Fibroblast of skin of left biceps (primary cell): ENCODE measurements around the gene PLAGL2.

ENCODE experiments used
- DNase-seq, 2 experiments: peaks; one replicate each; pipeline ENCODE4 v3.0.0-alpha.2; 2013; ENCODE audit warnings: low read depth in 2 of 2

The PLAGL2 gene

DNA sequence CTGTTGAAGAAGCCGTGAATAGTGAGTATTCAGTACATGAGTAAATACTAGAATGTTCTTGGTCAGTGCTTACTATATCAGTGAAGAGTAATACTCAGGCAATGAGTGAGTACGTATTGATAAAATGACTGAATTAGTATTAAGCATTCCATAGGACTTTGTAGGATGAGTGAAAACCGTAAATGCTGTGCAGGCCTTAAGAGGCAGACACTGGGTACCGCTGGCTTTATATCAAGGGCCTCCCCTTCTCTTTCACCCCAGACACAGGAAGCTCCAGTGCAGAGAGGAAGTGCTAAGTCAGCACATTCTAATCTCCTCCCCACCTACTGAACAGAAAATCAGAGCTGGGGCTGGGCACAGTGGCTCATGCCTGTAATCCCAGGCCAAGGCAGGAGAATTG, 24.3 kb upstream of the PLAGL2 start:
- DNase-seq: no peak

DNA sequence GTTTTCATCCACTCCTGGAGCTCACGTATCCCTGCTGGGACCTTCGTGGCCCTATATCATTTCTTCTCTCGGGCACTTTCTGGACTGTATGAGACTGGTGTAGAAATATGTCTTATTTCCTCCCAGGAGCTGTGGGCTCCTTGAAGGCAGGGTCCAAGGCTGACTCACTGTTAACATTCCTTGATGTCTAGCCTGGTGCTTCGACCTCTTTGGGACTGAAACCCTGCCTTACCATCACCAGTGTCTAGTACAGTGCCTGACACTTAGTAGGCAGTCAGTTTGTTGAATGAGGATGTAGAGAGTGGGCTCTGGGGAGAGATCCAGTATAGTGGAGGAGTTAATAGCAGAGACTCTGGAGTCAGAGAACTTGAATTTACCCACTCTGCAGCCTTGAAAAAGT, 23.7 kb upstream of the PLAGL2 start:
- DNase-seq: no peak

DNA sequence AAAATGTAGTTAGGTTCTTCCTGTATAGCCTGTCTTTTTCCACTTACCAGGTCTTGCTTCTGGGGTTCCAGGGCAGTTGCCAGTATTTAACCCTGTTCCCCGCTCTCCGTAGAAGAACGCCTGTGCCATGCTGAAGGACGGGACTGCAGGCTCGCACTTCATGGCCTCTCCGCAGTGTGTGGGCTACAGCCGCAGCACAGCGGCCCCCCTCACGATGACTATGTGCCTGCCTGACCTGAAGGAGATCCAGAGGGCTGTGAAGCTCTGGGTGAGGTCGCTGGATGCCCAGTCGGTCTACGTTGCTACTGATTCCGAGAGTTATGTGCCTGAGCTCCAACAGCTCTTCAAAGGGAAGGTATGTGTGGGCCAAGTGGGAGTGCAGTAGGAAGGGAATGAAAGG, 23.2 kb upstream of the PLAGL2 start:
- DNase-seq: no peak

DNA sequence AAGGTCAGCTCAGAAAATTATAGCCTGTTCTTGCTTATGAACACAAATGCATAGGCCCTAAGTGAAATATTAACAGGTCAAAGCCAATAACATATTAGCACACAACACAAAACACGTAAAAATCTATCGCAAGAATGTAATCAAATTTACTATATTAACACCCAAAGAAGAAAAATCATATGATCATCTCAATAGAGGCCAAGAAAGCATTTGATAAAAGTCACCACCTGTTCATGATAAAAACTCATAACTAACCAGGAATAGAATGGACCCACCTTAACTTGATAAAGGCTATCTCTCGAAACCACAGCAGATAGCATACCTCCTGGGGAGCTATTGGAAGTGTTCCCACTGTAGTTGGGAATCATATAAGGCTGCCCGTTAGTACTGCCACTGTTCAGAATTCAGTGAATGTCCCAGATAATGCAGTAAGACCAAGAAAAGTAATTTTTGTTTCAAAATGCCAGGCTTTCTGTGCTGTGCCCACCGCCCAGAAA, 21.8 kb upstream of the PLAGL2 start:
- no peak for DNase-seq

DNA sequence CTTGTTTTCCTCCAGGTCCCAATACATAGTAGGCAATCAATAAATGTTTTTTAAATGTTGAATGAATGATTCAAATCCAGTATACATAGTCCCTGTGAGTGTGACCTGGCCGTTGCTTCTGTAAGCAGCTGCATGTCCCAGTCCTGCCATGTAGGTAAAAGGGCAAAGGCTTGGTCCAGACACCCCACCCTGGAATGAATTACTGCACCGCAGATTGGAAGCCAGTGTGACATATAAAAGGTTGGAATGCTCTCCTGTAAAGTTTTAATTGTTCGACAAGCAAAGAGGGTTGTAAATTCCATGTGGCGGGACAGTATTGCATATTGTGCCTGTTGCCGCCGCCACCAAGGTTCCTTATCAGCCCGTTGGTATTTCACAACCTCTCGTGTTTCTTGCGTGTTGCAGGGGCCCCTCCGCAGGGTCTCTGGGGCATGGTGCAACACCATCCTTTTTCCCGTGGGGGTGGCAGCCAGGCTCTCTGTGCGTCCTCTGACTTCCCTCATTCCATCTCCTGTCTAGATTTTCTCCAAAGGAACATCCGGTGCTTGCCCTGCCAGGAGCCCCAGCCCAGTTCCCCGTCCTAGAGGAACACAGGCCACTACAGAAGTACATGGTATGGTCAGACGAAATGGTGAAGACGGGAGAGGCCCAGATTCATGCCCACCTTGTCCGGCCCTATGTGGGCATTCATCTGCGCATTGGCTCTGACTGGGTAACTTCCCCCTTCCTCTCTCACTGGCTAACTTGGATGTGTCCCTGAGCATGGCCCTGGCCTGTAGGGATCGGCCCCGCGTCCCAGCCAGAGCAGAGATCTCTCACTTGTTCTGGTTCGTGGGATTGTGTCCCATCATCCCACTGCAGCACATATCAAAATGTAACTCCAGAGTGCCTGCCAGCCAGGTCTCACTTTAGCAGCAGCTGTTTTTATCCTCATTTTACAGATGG, 20.5 kb upstream of the PLAGL2 start:
- no peak for DNase-seq

DNA sequence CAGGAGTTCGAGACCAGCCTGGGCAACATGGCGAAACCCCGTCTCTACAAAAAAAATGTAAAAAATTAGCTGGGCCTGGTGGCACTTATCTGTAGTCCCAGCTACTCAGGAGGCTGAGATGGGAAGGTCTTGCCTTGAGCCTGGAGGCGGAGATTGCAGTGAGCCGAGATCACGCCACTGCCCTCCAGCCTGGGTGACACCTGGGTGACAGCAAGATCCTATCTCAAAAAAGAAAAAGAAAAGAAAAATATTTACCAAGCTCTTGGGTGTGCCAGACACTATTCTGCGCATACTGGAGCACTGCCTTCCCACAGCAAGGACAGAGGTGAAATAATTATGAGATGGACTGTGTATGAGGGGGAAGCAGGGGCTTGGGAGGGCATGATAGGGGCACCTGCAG, 19.8 kb upstream of the PLAGL2 start:
- DNase-seq: no peak

DNA sequence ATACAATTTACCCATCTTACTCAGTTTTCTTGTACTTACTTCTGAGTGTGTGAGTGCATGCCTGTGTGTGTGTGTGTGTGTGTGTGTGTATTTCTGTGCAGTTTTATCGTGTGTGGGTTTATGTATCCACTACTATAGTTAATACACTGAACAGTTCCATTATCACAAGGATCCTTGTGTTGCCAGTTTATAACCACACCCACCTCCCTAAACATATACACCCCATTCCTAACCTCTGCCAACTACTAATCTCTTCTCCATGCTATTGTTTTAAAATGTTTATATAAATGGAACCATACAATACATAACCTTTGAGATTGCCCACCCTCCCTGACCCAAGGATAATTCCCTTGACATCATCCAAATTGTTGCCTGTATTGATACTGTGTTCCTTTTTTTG, 18.8 kb upstream of the PLAGL2 start:
- no peak for DNase-seq

DNA sequence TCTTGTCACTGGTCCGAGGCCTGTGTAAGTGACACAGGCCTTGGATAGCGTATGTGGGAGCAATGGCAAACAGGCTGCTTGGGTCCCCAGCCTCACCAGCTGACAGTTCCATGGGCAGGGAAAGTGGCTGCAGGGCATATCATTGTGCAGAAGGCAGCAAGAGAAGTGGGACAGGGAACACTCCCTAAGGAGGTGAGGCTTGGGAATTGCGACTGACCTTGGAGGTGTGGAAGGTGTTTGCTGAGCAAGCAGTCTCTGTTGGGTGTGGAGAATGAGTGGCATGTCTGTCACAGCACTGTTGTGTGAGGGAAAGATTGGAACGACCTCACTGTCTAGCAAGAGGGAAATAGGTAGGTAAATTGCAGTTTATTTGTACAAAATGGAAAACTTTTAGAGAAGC, 16.9 kb upstream of the PLAGL2 start:
- no peak for DNase-seq

DNA sequence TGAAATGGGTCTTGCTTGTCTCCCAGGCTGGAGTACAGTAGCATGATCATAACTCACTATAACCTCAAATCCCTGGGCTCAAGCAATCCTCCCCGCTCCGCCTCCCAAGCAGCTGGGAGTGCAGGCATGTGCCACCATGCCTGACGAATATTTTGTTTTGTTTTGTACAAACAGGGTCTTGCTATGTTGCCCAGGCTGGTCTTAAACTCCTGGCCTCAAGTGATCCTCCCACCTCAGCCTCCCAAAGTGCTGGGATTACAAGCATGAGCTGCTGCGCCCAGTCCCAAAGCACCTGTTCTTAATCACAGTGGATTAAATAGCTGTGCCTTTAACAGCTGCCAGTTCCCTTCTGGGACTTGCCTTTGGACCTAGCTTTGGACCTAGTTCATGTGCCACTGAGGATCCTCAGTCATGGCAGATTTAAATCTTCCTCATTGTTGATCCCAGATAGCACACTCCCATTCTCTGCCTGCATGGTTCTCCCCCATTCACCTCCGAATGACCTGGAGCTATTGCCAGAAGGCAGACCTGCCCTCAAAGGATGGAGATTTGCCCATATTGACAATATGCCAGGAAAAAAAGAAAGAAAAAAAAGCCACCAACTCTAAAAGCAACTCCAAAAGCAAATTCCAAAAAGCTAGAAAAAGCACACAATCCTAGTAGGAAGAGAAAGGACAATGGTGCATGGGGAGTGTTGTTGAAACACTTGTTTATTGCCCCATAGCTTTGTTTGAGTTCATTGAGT, 10.8 kb upstream of the PLAGL2 start:
- DNase-seq: no peak

DNA sequence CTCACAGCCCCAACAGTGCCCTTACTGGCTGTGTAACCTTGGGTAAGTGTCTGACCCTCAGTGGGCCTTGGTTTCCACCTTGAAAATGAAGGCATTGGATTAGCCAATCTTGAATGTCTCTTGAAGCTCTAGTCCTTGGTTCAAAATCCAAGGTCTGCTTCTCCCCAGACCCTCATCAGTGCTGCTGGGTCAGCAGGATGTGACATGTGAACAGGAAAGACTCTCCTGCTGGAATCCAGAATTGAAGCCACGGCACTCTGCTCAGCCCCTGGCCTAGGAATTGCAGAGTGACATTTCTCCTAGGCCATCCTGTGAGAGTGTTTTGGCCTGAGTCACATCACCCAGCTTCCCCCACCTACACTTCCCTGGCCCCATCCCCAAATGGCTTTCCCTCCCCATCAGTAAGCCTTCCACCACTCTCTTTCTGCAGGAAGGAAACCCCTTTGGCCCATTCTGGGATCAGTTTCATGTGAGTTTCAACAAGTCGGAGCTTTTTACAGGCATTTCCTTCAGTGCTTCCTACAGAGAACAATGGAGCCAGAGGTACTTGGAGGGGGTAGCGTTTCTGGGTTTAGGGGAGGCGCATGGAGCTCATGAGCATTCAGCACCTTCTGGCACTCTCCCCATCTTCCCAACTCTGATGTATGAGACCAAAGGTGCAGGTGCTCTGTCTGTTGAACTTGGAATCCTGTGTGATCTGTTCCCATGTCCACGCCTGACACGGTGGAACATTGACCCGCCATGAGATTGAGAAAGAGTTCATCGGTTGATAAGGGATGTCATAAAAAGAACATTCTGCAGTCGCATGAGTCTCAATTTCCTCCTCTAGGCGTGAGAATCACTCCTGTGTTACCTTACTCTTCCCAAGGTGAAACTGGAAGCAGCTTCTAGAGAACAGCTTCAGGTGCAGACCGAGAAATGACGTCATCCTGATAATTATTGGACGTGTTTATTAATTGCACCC, 8.9 kb upstream of the PLAGL2 start:
- no peak for DNase-seq

DNA sequence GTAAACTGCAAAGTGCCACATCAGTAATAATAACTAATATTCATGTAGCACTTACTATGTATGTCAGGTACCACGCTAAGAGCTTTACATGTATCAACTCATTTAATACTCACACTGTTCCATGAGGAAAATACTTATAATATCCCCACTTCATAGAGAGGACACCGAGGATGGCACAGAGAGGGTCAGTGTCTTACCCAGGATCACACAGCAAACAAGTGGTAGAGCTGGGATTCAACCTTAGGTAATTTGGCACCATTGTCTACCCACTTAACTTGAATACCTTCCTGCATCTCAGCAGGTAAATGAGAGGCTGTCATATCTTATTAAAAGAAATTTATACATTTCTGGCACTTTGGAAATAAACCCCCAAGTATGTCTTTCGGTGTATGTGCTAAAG, 8.2 kb upstream of the PLAGL2 start:
- DNase-seq: no peak

DNA sequence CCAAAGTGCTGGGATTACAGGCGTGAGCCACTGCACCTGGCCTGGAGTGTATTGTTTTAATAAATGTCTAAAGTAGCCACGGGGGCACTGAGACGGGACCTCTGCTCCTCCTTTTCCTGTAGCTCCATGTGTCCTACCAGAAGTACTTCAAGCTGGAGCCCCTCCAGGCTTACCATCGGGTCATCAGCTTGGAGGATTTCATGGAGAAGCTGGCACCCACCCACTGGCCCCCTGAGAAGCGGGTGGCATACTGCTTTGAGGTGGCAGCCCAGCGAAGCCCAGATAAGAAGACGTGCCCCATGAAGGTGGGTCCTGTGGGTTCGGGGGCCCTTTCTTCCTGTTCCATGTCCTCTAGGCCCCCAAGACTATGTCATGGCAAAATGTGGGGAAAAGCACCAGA, 7.6 kb upstream of the PLAGL2 start:
- no peak for DNase-seq

DNA sequence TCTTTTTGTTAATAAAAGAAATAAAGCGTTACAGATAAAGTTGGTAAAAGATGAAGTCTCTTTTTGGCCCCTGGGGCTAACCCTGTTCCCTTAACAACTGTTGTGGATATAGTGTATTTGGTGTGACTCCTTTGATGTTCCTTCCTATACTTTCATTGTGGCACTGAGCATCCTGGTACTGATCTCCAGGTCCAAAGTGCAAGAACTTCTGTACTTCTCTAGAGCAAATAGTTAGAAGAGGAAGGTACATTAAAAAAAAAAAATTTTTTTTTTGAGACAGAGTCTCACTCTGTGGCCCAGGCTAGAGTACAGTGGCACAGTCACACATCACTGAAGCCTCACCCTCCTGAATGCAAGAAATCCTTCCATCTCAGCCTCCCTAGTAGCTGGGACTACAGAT, 6.3 kb upstream of the PLAGL2 start:
- DNase-seq: no peak

DNA sequence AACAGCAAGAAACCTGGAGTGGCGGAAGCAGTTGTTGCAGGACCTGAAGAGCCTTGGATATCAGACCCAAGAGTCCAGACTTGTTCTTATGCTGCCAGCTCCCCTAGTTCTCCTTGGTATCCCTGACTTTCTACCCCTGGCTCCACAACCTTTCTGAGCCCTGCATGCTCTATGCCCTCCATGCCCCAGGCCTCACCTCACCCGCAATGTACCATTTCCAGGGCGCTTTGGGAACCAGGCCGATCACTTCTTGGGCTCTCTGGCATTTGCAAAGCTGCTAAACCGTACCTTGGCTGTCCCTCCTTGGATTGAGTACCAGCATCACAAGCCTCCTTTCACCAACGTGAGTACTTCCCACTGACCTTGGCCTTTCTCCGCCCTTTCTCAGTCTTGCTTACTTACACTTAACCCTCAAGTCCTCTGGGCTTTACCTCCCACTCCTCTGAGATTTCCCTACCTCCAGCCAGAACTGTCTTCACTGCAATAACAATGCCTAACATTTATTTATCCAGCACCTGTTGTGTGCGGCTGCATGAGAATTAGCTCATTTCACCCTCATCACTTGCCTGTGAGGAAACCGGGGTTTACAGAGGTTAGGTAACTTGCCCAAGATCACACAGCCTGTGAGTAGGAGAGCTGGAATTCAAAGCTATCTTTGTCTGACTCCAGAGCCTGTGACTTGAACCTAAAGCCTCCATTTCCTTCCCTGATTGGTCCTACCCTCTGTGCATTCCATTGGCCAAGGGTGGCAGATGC, 2.5 kb upstream of the PLAGL2 start:
- no peak for DNase-seq

DNA sequence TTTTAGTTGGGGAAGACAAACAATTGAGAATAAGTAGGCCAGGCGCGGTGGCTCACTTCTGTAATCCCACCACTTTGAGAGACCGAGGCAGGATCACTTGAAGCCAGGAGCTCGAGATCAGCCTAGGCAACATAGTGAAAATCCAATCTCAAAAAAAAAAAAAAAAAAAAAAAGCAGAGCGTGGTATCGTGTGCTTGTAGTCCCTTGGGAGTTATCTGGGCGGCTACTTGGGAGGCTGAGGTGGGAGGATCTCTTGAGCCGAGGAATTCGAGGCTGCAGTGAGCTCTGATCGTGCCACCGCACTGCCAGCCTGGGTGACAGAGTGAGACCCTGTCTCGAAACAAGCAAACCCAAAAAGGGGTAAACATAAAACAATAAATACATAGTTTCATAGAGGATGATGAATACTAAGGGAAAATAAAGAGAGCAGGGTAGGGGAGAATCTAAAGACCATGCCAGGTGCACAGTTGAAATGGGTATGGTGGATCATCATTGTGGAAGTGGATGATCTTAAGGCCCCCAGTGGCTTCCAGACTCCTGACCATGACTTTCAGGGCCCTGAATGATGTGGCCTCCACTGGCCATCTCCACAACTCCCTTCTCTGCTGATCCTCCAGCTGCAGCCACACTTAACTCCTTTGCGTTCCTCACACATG, 1.1 kb upstream of the PLAGL2 start:
- no peak for DNase-seq

DNA sequence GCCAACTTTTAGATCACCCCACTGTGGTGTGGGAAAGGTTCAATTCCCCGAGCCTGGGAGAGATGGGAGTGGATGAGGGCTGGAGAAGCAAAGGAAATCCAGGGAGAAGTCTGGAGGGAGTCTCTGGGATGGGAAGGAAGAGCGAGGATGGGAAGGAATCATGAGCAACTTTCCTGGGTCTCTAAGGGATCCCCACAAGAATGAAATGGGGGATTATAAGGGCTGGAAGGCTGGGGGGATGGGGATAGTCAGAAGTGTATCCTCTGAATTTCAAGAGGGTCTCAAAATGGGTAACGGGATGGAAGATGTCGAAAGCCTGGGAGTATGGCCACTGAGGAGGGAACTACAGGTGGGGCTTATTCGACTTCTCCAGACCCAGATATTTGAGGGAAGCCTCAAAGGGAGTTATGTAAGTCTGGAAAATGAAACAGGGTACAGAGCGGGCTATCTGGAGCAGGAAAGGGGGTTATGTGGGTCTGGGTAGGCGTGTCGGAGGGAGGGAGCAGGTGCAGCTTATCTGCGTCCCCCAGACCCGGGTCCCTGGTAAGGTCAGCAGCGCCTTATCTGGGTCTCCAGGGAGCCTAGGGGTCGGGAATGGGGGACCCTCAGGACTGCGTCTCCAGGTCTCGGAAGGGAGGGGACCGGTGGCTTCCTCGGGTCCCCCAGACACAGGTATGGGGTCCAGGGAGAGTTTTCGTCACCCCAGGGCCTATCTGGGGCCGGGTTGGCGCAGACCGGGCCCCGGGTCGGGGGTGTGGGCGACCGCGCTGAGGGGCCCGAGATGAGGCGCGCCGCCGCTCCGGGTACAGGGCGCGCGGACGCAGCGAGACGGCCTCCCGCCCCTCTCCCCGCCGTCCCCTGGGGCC, 550 bp downstream of the PLAGL2 start:
- no peak for DNase-seq

DNA sequence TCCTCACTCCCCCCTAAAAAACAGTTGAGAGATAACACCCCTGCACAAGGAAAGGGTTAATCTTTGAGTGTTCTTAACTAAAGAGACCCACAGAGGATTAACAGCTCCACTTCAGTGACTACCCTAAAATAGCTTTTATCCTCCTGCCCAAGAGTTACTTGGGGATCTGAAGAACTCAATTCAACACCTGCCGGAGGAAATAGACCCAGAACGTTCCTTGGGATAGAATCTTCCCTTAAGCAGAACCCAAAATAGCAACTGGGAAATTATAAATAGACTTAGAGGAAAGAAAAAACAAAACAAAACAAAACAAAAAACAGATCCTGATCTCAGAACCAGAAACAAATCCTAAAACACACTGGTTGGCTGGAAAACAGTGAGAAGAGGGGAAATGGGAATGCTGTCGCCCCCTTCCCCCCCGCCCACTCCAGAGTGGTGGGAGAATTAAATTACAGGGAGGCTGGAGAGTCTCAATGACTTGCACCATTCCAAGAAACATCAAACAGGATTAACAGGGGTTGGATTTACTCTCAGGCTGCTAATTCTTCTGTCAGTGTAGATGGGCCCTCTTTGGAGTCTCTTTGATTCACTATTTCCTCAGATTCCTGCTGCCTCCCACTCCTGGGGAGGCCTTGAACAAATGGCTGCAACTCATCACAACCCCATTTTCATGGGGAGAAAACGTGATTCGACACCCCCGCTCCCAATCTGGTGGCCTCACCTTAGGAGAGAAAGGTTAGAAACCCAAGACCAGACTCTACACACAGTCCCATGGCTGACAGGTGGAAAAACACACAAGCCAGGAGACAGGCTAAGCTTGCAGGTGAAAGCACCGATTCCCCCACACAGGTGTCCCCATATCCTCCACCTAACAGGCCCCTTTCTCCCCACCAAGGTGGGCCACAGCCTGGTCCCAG, 1.4 kb downstream of the PLAGL2 start:
- no peak for DNase-seq

DNA sequence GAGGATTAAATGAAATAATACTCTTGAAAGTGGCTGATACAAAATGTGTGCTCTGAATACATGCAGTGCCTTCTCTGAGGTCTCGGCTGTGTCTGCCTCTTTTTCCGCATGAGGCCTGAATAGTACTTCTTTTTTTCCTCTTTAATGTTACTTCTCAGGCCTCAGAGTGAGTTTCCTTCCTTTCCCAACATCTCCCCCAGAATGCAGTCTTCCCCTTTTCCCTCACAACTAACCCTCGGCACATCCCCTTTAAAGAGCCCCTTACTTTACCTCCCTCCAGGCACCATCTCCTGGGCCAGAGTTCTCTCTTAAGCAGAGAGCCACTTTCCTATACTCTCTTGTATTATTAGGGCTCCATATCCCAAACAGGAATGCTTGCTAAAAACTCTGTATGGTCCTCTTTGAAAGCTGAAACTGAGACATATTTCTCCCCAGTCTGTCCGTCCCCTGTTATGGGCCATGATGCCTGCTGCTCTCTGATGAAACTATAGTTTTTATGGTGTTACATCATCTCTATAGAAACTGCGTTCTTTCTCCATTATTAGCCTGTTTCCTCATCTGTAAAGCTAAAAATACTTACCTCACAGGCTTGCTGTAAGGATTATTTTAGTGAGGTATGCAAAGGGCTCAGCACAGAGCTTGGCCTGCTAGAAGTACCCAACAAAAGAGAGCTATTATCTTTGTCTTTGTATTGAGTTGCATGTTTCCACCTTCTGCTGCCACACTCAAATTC, 2.3 kb downstream of the PLAGL2 start:
- DNase-seq: no peak
